Hepatocyte (in vitro differentiated cells): ENCODE measurements around the gene IL17RD. TPM values are rescaled to one million over a fixed set of nuclear protein-coding genes. Genes with fewer than 3 reads are reported as not detected.
A peak's percentile ranks its signal among the peaks of the same experiment; 100 is the strongest.

Experiments
- DNase-seq: peaks from one replicate; pipeline ENCODE4 v3.0.0-alpha.2; 2016; ENCODE audit warnings: low spot score
- H2AFZ ChIP-seq: fragments of 200-600 bp; sonication (generic); 2 replicates; pipeline ENCODE4 v1.6.0; 2016; ENCODE audit warnings: antibody characterized with exemption, mild to moderate bottlenecking
- H3K27ac ChIP-seq: fragments of 200-600 bp; sonication (generic); 2 replicates; pipeline ENCODE4 v1.5.1; 2016; ENCODE audit warnings: mild to moderate bottlenecking
- H3K27me3 ChIP-seq: fragments of 200-600 bp; sonication (generic); 2 replicates; pipeline ENCODE4 v1.6.1; 2016
- H3K36me3 ChIP-seq: fragments of 200-600 bp; sonication (generic); replicated peaks from 2 replicates; pipeline ENCODE4 v1.5.1; 2016; ENCODE audit warnings: low read depth; ENCODE audit not compliant: insufficient read depth
- H3K4me1 ChIP-seq: fragments of 200-600 bp; sonication (generic); 2 replicates; pipeline ENCODE4 v1.5.1; 2016; ENCODE audit warnings: mild to moderate bottlenecking, moderate library complexity; ENCODE audit not compliant: insufficient read depth
- H3K4me2 ChIP-seq: fragments of 200-600 bp; sonication (generic); 2 replicates; pipeline ENCODE4 v1.6.0; 2016
- H3K4me3 ChIP-seq: fragments of 200-600 bp; sonication (generic); 2 replicates; pipeline ENCODE4 v1.5.1; 2016; ENCODE audit warnings: mild to moderate bottlenecking
- H3K79me2 ChIP-seq: fragments of 200-600 bp; sonication (generic); 2 replicates; pipeline ENCODE4 v1.6.0; 2017; ENCODE audit warnings: mild to moderate bottlenecking
- H3K9me2 ChIP-seq: fragments of 200-600 bp; sonication (generic); replicated peaks from 2 replicates; pipeline ENCODE4 v1.6.0; 2017; ENCODE audit warnings: mild to moderate bottlenecking; ENCODE audit not compliant: insufficient read depth
- H3K9me3 ChIP-seq: fragments of 200-600 bp; sonication (generic); 2 replicates; pipeline ENCODE4 v1.5.1; 2016; ENCODE audit warnings: low read depth, mild to moderate bottlenecking
- H4K20me1 ChIP-seq: fragments of 200-600 bp; sonication (generic); 2 replicates; pipeline ENCODE4 v1.6.0; 2016; ENCODE audit warnings: mild to moderate bottlenecking; ENCODE audit not compliant: insufficient read depth, poor library complexity, severe bottlenecking
- EZH2 ChIP-seq: fragments of 200-600 bp; sonication (generic); IDR thresholded peaks from 2 replicates; pipeline ENCODE4 v1.6.1; 2016; ENCODE audit warnings: antibody characterized with exemption, mild to moderate bottlenecking, borderline replicate concordance
- EZH2phosphoT487 ChIP-seq: fragments of 200-600 bp; sonication (generic); IDR thresholded peaks from one replicate; pipeline ENCODE4 v1.6.1; 2018; ENCODE audit warnings: antibody characterized with exemption, mild to moderate bottlenecking, low read depth, moderate library complexity; ENCODE audit not compliant: unreplicated experiment, severe bottlenecking
- WGBS: methylation state at CpG from one replicate; pipeline ENCODE4 v1.1.6; 2016; ENCODE audit warnings: low lambda C conversion rate; ENCODE audit errors: missing lambda C conversion rate; 5-methylcytosine and 5-hydroxymethylcytosine counted together
- polyA plus RNA-seq: library from polyadenylated mRNA; unstranded; fragments of >200 nt; fragmentation: Nextera tagmentation; extraction: Ambion mirVana; gene quantifications from 2 replicates; pipeline ENCODE4 v1.2.1, GENCODE V29; 2016
- total RNA-seq: library from RNA; depleted of rRNA; stranded (reverse); fragments of >200 nt; gene quantifications from 2 replicates; pipeline ENCODE4 v1.2.3, GENCODE V29; 2014
- TF ChIP-seq, protein P1 (sequence below): fragments of 200-600 bp; sonication (generic); IDR thresholded peaks from 2 replicates; pipeline ENCODE4 v1.5.1; 2016; ENCODE audit warnings: antibody characterized with exemption, mild to moderate bottlenecking; ENCODE audit not compliant: poor library complexity

The IL17RD gene
- total and polyA plus RNA-seq, 2 experiments from 2014 or later: 1.7 to 6.2 TPM

DNA sequence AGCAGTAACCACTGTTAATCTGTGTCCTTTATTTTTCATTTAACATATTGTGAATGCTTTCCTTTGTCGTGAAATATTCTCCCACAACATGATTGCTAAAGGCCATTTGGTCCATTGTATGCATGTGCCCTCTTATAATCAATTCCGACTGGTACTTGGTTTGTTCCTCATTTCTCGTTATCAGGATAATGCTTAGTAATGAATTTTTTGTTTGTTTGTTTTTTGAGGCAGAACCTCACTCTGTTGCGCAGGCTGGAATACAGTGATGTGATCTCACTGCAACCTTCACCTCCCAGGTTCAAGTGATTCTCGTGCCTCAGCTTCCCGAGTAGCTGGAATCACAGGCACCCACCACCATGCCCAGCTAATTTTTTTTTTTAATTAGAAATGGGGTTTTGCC lies 82.7 kb downstream of the IL17RD start:
- no peak overlapping the region for H3K4me3 ChIP-seq
- no peaks in the 10 kb centered on the region for H3K27me3 ChIP-seq
- DNase-seq: no peak
- TF ChIP-seq, protein P1, sequence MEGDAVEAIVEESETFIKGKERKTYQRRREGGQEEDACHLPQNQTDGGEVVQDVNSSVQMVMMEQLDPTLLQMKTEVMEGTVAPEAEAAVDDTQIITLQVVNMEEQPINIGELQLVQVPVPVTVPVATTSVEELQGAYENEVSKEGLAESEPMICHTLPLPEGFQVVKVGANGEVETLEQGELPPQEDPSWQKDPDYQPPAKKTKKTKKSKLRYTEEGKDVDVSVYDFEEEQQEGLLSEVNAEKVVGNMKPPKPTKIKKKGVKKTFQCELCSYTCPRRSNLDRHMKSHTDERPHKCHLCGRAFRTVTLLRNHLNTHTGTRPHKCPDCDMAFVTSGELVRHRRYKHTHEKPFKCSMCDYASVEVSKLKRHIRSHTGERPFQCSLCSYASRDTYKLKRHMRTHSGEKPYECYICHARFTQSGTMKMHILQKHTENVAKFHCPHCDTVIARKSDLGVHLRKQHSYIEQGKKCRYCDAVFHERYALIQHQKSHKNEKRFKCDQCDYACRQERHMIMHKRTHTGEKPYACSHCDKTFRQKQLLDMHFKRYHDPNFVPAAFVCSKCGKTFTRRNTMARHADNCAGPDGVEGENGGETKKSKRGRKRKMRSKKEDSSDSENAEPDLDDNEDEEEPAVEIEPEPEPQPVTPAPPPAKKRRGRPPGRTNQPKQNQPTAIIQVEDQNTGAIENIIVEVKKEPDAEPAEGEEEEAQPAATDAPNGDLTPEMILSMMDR: no peak
- no peak for TF ChIP-seq EZH2phosphoT487
- TF ChIP-seq EZH2: no peak
- no peak overlapping the region for H3K4me2 ChIP-seq
- no peak overlapping the region for H2AFZ ChIP-seq
- H3K79me2 ChIP-seq: peaks cover under 1% of the 10 kb centered on the region
- H3K9me2 ChIP-seq: no peaks in the 10 kb centered on the region
- no peaks in the 10 kb centered on the region for H3K9me3 ChIP-seq
- no peaks in the 10 kb centered on the region for H3K36me3 ChIP-seq
- no peak overlapping the region for H3K27ac ChIP-seq
- no peaks in the 10 kb centered on the region for H4K20me1 ChIP-seq
- WGBS: 97% methylated on average over 6 of the region's 6 CpGs
- H3K4me1 ChIP-seq: peaks cover 12% of the 10 kb centered on the region

DNA sequence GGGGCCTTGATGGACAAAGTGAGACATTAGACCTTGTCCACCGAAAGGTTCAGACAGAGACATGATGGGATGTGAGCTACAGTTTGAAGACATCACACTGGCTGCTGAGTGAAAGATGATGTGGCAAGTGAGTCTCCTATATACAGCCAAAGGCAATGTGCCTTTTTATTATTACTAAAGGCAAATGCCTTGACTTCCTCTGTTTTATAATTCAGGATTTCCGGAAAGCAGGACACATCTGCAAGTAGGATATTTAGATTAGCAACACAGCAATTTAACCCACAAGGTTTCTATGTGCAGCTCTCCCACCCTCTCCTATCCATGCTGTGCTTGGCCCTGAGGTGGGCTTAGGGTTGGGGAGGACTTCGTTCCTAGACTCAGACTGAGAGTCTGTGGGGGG lies 84.0 kb downstream of the IL17RD start:
- Histone ChIP-seq H3K36me3 (no peaks in the 10 kb centered on the region), H3K79me2 (peaks cover 12% of the 10 kb centered on the region), H2AFZ (no peak overlapping the region), H3K27me3 (no peaks in the 10 kb centered on the region), H3K27ac (no peak overlapping the region), H3K4me1 (peaks cover 17% of the 10 kb centered on the region), H3K9me3 (no peaks in the 10 kb centered on the region), H3K9me2 (no peaks in the 10 kb centered on the region), H3K4me3 (no peak overlapping the region), H3K4me2 (no peak overlapping the region), H4K20me1 (no peaks in the 10 kb centered on the region)
- TF ChIP-seq EZH2phosphoT487 (no peak), EZH2 (no peak)
- TF ChIP-seq, protein P1: no peak
- WGBS: 72% methylated on average over 3 of the region's 3 CpGs
- DNase-seq: no peak

DNA sequence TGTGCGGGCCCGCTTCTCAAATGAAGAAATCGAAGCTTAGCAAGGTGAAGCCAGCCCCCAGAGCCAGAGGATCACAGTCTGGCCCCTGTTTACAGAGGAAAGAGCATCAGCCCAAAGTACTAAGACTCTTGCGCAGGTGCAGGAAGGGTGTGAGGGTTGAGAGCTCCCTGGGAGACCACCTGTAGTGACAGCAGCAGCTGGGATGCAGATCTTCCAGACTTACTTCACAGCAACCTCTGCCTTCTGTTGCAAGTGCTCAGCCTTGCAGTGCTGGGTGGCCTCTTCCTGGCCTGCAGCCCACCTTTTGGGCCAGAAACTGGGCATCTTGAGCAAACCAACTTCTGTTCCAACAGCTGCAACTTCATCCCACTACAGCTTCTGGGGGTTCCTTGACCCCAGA lies 85.0 kb downstream of the IL17RD start:
- no peaks in the 10 kb centered on the region for H3K9me3 ChIP-seq
- TF ChIP-seq, protein P1: no peak
- TF ChIP-seq EZH2 (no peak), EZH2phosphoT487 (no peak)
- H3K36me3 ChIP-seq: no peaks in the 10 kb centered on the region
- H3K27ac ChIP-seq: no peak overlapping the region
- peaks cover 17% of the 10 kb centered on the region for H3K4me1 ChIP-seq
- peak overlapping the region; percentile 98 for H2AFZ ChIP-seq
- no peak overlapping the region for H3K4me3 ChIP-seq
- no peaks in the 10 kb centered on the region for H3K9me2 ChIP-seq
- no peaks in the 10 kb centered on the region for H4K20me1 ChIP-seq
- 84% methylated on average over 4 of the region's 4 CpGs for WGBS
- peak overlapping the region; percentile 100 for H3K4me2 ChIP-seq
- DNase-seq: no peak
- no peaks in the 10 kb centered on the region for H3K27me3 ChIP-seq
- H3K79me2 ChIP-seq: peaks cover 14% of the 10 kb centered on the region

DNA sequence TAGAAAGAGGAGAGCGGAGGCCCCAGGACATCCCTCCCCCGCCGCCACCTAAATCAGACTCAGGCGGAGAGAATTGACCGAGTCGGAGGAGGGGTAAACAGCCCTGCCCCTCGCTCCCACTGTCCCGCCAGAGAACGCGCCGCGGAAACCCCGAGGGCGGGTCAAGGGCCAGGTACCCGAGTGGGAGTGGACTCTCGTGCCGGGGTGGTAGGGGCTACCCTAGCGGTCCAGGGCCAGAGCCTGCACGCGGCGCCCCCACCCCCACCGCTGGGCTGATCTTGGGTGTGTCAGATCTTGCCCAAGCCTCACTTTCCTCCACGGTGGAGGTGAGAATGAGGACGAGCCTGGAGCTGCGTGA lies 85.7 kb downstream of the IL17RD start:
- H3K36me3 ChIP-seq: no peaks in the 10 kb centered on the region
- no peak for TF ChIP-seq EZH2
- TF ChIP-seq, protein P1: no peak
- no peak for TF ChIP-seq EZH2phosphoT487
- H3K4me3 ChIP-seq: peak overlapping the region; percentile 98
- peaks cover 17% of the 10 kb centered on the region for H3K4me1 ChIP-seq
- no peaks in the 10 kb centered on the region for H3K9me2 ChIP-seq
- peak; percentile 40 for DNase-seq
- no peak overlapping the region for H3K27ac ChIP-seq
- peaks cover 14% of the 10 kb centered on the region for H3K79me2 ChIP-seq
- H3K27me3 ChIP-seq: no peaks in the 10 kb centered on the region
- H3K9me3 ChIP-seq: no peaks in the 10 kb centered on the region
- H4K20me1 ChIP-seq: no peaks in the 10 kb centered on the region
- 4% methylated on average over 20 of the region's 25 CpGs for WGBS
- H2AFZ ChIP-seq: peak overlapping the region; percentile 98
- H3K4me2 ChIP-seq: peak overlapping the region; percentile 100
